Common myeloid progenitor, CD34-positive (primary cell): ENCODE results near the gene RELL1. TPM values are rescaled to one million over a fixed set of nuclear protein-coding genes. Genes with fewer than 3 reads are reported as not detected.
A peak's percentile ranks its signal among the peaks of the same experiment; 100 is the strongest.

Experiments
- CTCF ChIA-PET: fragments of 350-600 bp; sonication (Branson Sonifier 250); formaldehyde crosslinking; loops from one replicate; lab custom pipeline; 2021; ENCODE audit warnings: antibody characterized with exemption; lab: Charles Lee
- POLR2A ChIA-PET: fragments of 350-600 bp; sonication (Branson Sonifier 250); formaldehyde crosslinking; loops from one replicate; lab custom pipeline; 2021; ENCODE audit warnings: antibody characterized with exemption; lab: Charles Lee
- DNase-seq, 3 donors: peaks; one replicate each; pipeline versions ENCODE4 v3.0.0 to v3.0.0-alpha.2; 2013
- H3K27ac ChIP-seq, 2 experiments: 1 replicate in 1 of 2; 2 replicates in 1 of 2; pipeline ENCODE4 v1.7.0; 2013; ENCODE audit warnings: inconsistent platforms in 2 of 2, low read length in 2 of 2, mild to moderate bottlenecking in 2 of 2, low read depth in 1 of 2, moderate library complexity in 1 of 2; ENCODE audit not compliant: severe bottlenecking in 2 of 2, insufficient read depth in 1 of 2, poor library complexity in 1 of 2
- H3K27me3 ChIP-seq, 5 experiments: replicated peaks in 2 of 5; 1 replicate in 3 of 5; 2 replicates in 2 of 5; pipeline versions ENCODE4 v1.6.1 to v1.7.0; 2013; ENCODE audit warnings: low read length in 4 of 5, mild to moderate bottlenecking in 2 of 5, moderate library complexity in 2 of 5, inconsistent platforms in 1 of 5; ENCODE audit not compliant: insufficient read depth in 5 of 5, control insufficient read depth in 4 of 5
- H3K36me3 ChIP-seq, 4 experiments: 1 replicate in 2 of 4; 2 replicates in 2 of 4; pipeline versions ENCODE4 v1.6.1 to v1.7.0; 2013; ENCODE audit warnings: low read length in 3 of 4, control low read depth in 1 of 4, mild to moderate bottlenecking in 1 of 4; ENCODE audit not compliant: control insufficient read depth in 4 of 4, insufficient read depth in 4 of 4
- H3K4me1 ChIP-seq, 4 experiments: 1 replicate in 3 of 4; 2 replicates in 1 of 4; pipeline versions ENCODE4 v1.6.1 to v1.7.1; 2013; ENCODE audit warnings: low read length in 3 of 4, mild to moderate bottlenecking in 3 of 4, control low read depth in 1 of 4, inconsistent platforms in 1 of 4, moderate library complexity in 1 of 4; ENCODE audit not compliant: control insufficient read depth in 4 of 4, insufficient read depth in 4 of 4; ENCODE audit errors: control extremely low read depth in 1 of 4
- H3K4me3 ChIP-seq, 7 experiments: 1 replicate in 4 of 7; 2 replicates in 3 of 7; pipeline versions ENCODE4 v1.5.1 to v1.7.0; 2013; ENCODE audit warnings: mild to moderate bottlenecking in 7 of 7, low read length in 6 of 7, moderate library complexity in 6 of 7, inconsistent platforms in 2 of 7, low read depth in 2 of 7, control low read depth in 1 of 7; ENCODE audit not compliant: insufficient read depth in 4 of 7, control insufficient read depth in 1 of 7; ENCODE audit errors: extremely low read depth in 1 of 7
- H3K9me3 ChIP-seq, 5 experiments: 1 replicate in 4 of 5; 2 replicates in 1 of 5; pipeline versions ENCODE4 v1.6.1 to v1.7.1; 2013; ENCODE audit warnings: low read length in 4 of 5, mild to moderate bottlenecking in 2 of 5, inconsistent platforms in 1 of 5, low read depth in 1 of 5, moderate library complexity in 1 of 5; ENCODE audit not compliant: control insufficient read depth in 4 of 5, insufficient read depth in 2 of 5; ENCODE audit errors: control extremely low read depth in 1 of 5
- WGBS: methylation state at CpG from one replicate; pipeline ENCODE4 v1.1.5; 2013; ENCODE audit not compliant: insufficient coverage; 5-methylcytosine and 5-hydroxymethylcytosine counted together
- polyA plus RNA-seq: library from polyadenylated mRNA; unstranded; fragments of 120-200 nt; gene quantifications from one replicate; pipeline ENCODE4 v1.2.1, GENCODE V29; 2013

The RELL1 gene, protein sequence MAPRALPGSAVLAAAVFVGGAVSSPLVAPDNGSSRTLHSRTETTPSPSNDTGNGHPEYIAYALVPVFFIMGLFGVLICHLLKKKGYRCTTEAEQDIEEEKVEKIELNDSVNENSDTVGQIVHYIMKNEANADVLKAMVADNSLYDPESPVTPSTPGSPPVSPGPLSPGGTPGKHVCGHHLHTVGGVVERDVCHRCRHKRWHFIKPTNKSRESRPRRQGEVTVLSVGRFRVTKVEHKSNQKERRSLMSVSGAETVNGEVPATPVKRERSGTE
- 7.5 TPM for polyA plus RNA-seq

DNA sequence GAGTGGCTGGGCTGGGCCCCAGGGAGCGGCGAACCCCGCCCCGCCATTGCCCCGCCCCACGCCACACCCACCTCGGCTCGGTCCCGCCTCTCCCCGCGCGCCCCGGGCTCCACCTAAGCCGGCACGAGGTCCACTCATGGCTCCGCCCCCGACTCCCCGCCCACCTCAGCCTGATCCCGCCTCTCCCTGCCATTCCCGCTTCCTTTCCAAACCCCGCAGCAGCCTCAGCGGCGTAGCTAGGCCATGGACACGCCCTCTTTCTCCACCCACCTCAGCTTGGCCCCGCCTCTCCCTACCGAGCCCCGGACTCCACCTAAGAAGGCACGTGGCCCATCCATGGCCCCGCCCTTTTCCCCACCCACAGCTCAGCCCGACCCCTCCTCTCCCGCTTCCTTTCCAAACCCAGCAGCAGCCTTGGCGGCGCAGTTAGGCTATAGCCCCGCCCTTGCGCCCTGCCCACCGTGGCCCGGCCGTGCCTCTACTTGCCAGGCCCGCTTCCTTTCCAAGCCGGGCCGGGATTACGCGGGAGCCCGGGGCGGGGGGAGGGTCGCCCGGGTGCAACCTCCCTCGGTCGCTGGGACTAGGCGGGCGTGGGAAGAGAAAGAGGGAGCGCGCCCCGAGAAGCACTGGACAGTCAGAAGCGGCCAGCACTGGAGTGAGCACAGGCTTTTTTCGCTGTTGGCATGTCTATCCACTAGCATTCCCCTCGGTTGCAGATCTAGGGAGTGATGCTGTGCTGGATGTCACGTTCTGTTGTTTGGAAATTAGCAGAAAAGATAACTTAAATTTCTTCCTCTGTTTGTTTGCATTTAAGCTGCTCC lies at the start of gene RELL1:
Gene RELL1, minus strand, starts transcription at position 4 of the 821 bp plus-strand sequence. CDS start 89 bp downstream, outside the sequence.
- Histone ChIP-seq H3K36me3 (peaks cover 0 to 6% (median 3%) of the 10 kb centered on the region in 4 experiments), H3K4me1 (peaks cover 13 to 45% (median 34%) of the 10 kb centered on the region in 4 experiments), H3K9me3 (no peaks in the 10 kb centered on the region), H3K27me3 (no peaks in the 10 kb centered on the region), H3K27ac (peak within 1 kb of the TSS; percentile 85 to 92), H3K4me3 (peak within 1 kb of the TSS; percentile 73 to 95 (median 90))
- peak; percentile 98 to 100 (median 99) for DNase-seq
- ChIA-PET POLR2A (interaction anchor here (0.7 to 0.9 kb wide), 3 partner anchors 9 to 62 kb away, joined by 3 to 5 read pairs (median 4); no protein-coding TSS in a partner anchor), CTCF (interaction anchor here (1.4 kb wide), 1 partner anchor 13 kb away, joined by 3 read pairs; no protein-coding TSS in a partner anchor)
- WGBS = under 1% methylated on average over 47 of the region's 58 CpGs

DNA sequence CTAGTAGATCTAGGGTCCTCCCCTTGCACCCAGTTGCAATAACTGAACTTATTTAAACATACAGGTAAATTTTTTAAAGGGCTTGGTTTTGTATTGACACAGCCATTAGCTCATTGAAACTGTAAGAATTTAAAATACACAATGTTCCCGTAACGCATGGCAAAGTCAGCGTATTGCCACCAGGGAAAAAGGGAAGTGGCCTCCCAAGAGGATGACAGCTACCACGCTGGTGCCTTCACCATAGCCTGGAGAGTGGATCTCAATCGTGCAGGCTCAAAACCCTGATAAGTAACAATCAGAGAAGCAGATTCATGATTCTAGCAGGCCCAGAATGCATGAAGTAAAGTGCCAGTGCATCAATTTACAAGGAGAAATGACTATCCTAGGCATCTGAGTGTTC lies 49.4 kb upstream of the RELL1 start:
- H3K4me3 ChIP-seq = no peak overlapping the region
- DNase-seq = no peak
- CTCF ChIA-PET = interaction anchor here (1.0 kb wide), 1 partner anchor 14 kb away, joined by 3 read pairs; no protein-coding TSS in a partner anchor

DNA sequence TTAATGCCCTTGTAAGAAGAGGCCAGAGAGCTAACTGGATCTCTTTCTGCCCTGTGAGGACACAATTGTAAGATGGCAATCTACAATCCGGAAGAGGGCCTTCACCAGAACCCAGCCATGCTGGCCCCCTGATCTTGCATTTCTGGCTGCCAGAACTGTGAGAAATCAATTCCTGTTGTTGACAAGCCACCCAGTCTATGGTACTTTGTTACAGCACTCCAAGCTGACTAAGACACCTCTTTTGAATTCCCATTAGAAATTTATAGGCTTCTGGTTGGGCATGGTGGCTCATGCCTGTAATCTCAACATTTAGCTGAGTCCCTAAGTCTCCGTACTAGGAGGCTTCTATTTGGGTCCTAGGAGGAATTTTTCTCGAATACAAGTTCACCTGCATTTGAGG lies 48.8 kb upstream of the RELL1 start:
- ChIA-PET POLR2A (no interaction called here), CTCF (interaction anchor here (1.0 kb wide), 1 partner anchor 14 kb away, joined by 3 read pairs; no protein-coding TSS in a partner anchor)
- Histone ChIP-seq H3K27me3 (no peaks in the 10 kb centered on the region), H3K9me3 (no peaks in the 10 kb centered on the region), H3K36me3 (no peaks in the 10 kb centered on the region), H3K27ac (no peak overlapping the region), H3K4me3 (no peak overlapping the region), H3K4me1 (peaks cover 0 to 7% (median 0%) of the 10 kb centered on the region in 4 experiments)
- no peak for DNase-seq
- 100% methylated on average over 2 of the region's 3 CpGs for WGBS

More for the DNA sequence above, 49.4 kb upstream of the RELL1 start:
- WGBS = 86% methylated on average over 5 of the region's 5 CpGs
- H3K27me3 ChIP-seq = no peaks in the 10 kb centered on the region
- POLR2A ChIA-PET = no interaction called here
- no peaks in the 10 kb centered on the region for H3K9me3 ChIP-seq
- H3K4me1 ChIP-seq = peaks cover 0 to 7% (median 0%) of the 10 kb centered on the region in 4 experiments
- no peak overlapping the region for H3K27ac ChIP-seq
- no peaks in the 10 kb centered on the region for H3K36me3 ChIP-seq

DNA sequence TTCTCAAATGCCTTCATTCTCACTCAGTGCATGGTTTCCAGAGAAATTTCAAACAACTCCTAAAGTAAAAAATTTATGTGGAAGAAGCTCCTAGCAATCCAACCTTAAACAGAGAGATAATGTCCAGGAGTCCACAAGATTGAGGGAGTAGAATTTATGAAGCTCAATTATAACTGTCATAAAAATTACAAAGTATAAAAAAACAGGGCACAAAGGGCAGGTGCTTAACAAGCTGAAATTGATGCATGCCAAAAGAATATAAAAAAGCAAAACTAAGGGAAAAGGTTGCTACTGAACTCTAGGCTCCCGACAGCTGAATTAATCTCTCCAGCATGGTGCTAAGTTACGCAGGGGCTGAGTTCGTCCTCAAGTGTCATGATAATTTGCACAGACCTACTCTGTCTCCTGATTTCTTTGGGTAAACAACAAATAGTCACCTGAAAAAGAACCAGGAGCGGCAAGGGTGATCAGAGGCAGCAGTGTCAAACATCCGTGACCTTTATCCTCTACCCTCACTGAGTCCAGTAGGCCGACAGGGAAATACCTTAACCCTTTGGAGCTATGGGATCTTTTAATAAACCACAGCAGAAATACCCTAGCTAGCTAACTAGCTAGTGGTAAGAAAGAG lies 47.2 kb upstream of the RELL1 start:
- POLR2A ChIA-PET = interaction anchor here (0.5 to 0.6 kb wide), 2 partner anchors 30 to 81 kb away, joined by 3 read pairs; no protein-coding TSS in a partner anchor

DNA sequence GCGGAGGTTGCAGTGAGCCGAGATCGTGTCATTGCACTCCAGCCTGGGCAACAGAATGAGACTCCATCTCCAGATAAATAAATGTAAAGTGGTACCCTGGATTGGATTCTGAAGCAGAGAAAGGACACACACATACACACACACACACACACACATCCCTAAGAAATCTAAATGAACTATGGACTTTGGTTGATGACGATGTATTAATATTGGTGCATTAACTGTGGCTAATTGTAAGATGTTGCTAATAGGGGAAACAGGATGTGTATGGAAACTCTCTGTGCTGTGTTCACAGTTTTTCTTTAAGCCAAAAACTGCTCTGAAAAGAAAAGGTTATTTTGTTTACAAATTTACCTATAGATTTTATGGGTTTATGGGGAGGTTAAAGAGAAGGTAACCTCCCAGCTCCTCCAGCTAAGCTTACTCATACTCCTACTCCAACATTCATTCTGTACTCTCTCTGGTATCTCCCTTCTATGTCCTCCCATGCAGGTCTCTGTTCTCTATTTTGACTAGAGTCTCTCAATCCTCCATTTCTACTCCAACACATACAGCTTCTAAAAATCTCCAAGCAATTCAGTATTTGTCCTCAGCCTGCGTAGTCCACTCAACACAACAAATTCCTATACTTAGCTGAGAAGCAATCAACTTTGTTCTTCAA lies 46.5 kb upstream of the RELL1 start:
- no peak for DNase-seq
- POLR2A ChIA-PET = interaction anchor here (0.5 to 0.6 kb wide), 2 partner anchors 29 to 80 kb away, joined by 3 read pairs; no protein-coding TSS in a partner anchor
- H3K9me3 ChIP-seq = no peaks in the 10 kb centered on the region
- no peak overlapping the region for H3K27ac ChIP-seq
- WGBS = 100% methylated on average over 3 of the region's 5 CpGs
- H3K36me3 ChIP-seq = no peaks in the 10 kb centered on the region
- H3K4me3 ChIP-seq = no peak overlapping the region
- no peaks in the 10 kb centered on the region for H3K27me3 ChIP-seq
- CTCF ChIA-PET = interaction anchor here (1.2 to 1.8 kb wide), 3 partner anchors 10 to 73 kb away, joined by 3 to 8 read pairs (median 4); no protein-coding TSS in a partner anchor
- H3K4me1 ChIP-seq = peaks cover 0 to 17% (median 0%) of the 10 kb centered on the region in 4 experiments

More for the DNA sequence above, 47.2 kb upstream of the RELL1 start:
- Histone ChIP-seq H3K9me3 (no peaks in the 10 kb centered on the region), H3K27me3 (no peaks in the 10 kb centered on the region), H3K27ac (no peak overlapping the region), H3K4me1 (peaks cover 0 to 11% (median 0%) of the 10 kb centered on the region in 4 experiments), H3K36me3 (no peaks in the 10 kb centered on the region), H3K4me3 (no peak overlapping the region)
- 94% methylated on average over 4 of the region's 6 CpGs for WGBS
- CTCF ChIA-PET = interaction anchor here (1.2 to 1.8 kb wide), 3 partner anchors 9 to 74 kb away, joined by 3 to 8 read pairs (median 4); no protein-coding TSS in a partner anchor
- DNase-seq = no peak

DNA sequence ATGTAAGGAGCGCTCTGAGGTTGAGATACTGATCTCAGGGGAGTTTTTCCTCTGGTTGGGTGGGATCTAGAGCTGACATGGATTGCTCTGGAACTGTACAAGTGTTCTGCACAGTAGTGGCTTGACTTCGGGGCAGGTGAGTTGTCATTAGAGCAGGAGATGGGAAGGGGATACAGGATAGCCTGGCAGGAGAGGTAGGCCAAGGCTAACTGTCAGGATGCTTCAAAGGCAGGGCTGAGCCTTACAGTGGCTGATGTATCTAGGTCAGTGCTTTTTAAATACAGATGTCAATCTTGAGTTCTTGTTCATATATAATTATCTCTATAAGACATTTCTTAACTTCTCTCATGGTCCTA lies 43.5 kb upstream of the RELL1 start:
- Histone ChIP-seq H3K27ac (no peak overlapping the region), H3K36me3 (no peaks in the 10 kb centered on the region), H3K4me1 (peaks cover 0 to 10% (median 0%) of the 10 kb centered on the region in 4 experiments), H3K27me3 (no peaks in the 10 kb centered on the region), H3K4me3 (no peak overlapping the region), H3K9me3 (no peaks in the 10 kb centered on the region)
- ChIA-PET POLR2A (no interaction called here), CTCF (interaction anchor here (1.2 kb wide), 1 partner anchor 8 kb away, joined by 3 read pairs; no protein-coding TSS in a partner anchor)
- DNase-seq = no peak
- WGBS = 78% methylated on average over 2 of the region's 2 CpGs
